Smooth muscle cell (in vitro differentiated cells): ENCODE data around the gene PPP1R36. TPM values are rescaled to one million over a fixed set of nuclear protein-coding genes. Genes with fewer than 3 reads are reported as not detected.
A peak's percentile ranks its signal among the peaks of the same experiment; 100 is the strongest.

Experiments
- DNase-seq: peaks from one replicate; lab custom pipeline; 2025; ENCODE audit not compliant: unreplicated experiment; lab: John Stamatoyannopoulos, UW
- H2AFZ ChIP-seq: fragments of 200-600 bp; sonication (generic); 2 replicates; pipeline ENCODE4 v1.6.0; 2016; ENCODE audit warnings: antibody characterized with exemption, low read depth, mild to moderate bottlenecking
- H3F3A ChIP-seq: fragments of 200-600 bp; sonication (generic); 2 replicates; pipeline ENCODE4 v1.6.0; 2017; ENCODE audit warnings: antibody characterized with exemption, low read depth
- H3K27ac ChIP-seq: fragments of 200-600 bp; sonication (generic); 2 replicates; pipeline ENCODE4 v1.5.1; 2016; ENCODE audit warnings: low read depth, mild to moderate bottlenecking
- H3K27me3 ChIP-seq: fragments of 200-600 bp; sonication (generic); 2 replicates; pipeline ENCODE4 v1.6.1; 2016; ENCODE audit warnings: low read depth, mild to moderate bottlenecking
- H3K36me3 ChIP-seq: fragments of 200-600 bp; sonication (generic); 2 replicates; pipeline ENCODE4 v1.5.1; 2016; ENCODE audit warnings: low read depth
- H3K4me1 ChIP-seq: fragments of 200-600 bp; sonication (generic); 2 replicates; pipeline ENCODE4 v1.5.1; 2016; ENCODE audit warnings: low read depth
- H3K4me2 ChIP-seq: fragments of 200-600 bp; sonication (generic); 2 replicates; pipeline ENCODE4 v1.6.0; 2016; ENCODE audit warnings: mild to moderate bottlenecking
- H3K4me3 ChIP-seq: fragments of 200-600 bp; sonication (generic); 2 replicates; pipeline ENCODE4 v1.5.1; 2016; ENCODE audit warnings: mild to moderate bottlenecking
- H3K79me2 ChIP-seq: fragments of 200-600 bp; sonication (generic); 2 replicates; pipeline ENCODE4 v1.6.0; 2016; ENCODE audit warnings: low read depth, mild to moderate bottlenecking
- H3K9ac ChIP-seq: fragments of 200-600 bp; sonication (generic); 2 replicates; pipeline ENCODE4 v1.6.0; 2016; ENCODE audit warnings: low read depth
- H3K9me3 ChIP-seq: fragments of 200-600 bp; sonication (generic); replicated peaks from 2 replicates; pipeline ENCODE4 v1.5.1; 2016; ENCODE audit warnings: low read depth
- H4K20me1 ChIP-seq: fragments of 200-600 bp; sonication (generic); 2 replicates; pipeline ENCODE4 v1.6.0; 2016; ENCODE audit warnings: low read depth
- WGBS: methylation state at CpG from one replicate; pipeline ENCODE4 v1.1.7; 2016; ENCODE audit warnings: low lambda C conversion rate; 5-methylcytosine and 5-hydroxymethylcytosine counted together
- polyA plus RNA-seq: library from polyadenylated mRNA; unstranded; fragments of >200 nt; fragmentation: Nextera tagmentation; extraction: Ambion mirVana; gene quantifications from 2 replicates; pipeline ENCODE4 v1.2.1, GENCODE V29; 2016
- total RNA-seq: library from RNA; depleted of rRNA; stranded (reverse); fragments of >200 nt; gene quantifications from 2 replicates; pipeline ENCODE4 v1.2.3, GENCODE V29; 2014
- TF ChIP-seq, protein P1 (sequence below): fragments of 200-600 bp; sonication (generic); IDR thresholded peaks from 2 replicates; pipeline ENCODE4 v1.5.1; 2017; ENCODE audit warnings: borderline replicate concordance, mild to moderate bottlenecking, antibody characterized with exemption; ENCODE audit not compliant: insufficient read depth, poor library complexity, severe bottlenecking

Gene PPP1R36
- total and polyA plus RNA-seq, 2 experiments from 2014 or later = 1.9 to 2.2 TPM

DNA sequence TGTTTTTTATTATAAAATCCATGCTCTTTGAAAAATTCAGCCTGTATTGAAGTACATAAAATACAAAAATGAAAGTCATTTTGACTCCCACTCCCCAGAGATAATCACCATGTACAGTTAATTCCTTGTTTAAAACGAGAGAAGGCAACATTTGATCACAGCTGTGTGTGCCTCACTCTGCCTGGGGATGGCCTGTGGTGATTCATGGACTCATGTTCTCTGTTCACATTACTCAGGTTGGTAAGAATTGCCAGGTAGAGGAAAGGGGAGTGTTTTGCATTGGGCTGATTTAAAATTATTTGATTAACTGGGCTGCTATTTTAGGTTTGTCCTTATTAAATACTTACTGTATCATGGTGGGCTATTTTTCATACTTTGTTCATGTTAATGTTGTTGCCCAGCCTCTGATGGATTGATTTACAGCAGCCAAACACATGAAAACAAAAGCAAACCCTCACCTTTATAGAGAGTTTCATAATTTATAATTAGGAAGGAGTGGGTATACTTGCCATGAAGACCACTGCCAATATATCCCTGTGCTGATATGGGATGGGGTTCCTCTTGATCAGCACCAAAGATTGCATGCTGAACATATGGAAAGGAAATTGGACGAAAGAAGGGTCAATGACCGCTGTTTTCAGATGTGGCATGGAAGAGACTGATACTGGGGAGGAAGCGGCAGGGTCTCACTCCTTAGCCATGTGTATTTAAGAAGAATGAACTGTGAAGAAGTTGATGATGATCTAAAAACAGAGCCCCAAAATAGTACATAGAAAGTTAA lies 42.2 kb upstream of the PPP1R36 start:
- Histone ChIP-seq H3K4me2 (peak overlapping the region; percentile 85), H4K20me1 (peaks cover 74% of the 10 kb centered on the region), H3K27ac (peak overlapping the region; percentile 100), H3K4me1 (peaks cover 32% of the 10 kb centered on the region), H3K9ac (peak overlapping the region; percentile 99), H3K27me3 (no peaks in the 10 kb centered on the region), H3K79me2 (peaks cover 79% of the 10 kb centered on the region), H3K9me3 (no peaks in the 10 kb centered on the region), H3K4me3 (peak overlapping the region; percentile 95), H2AFZ (no peak overlapping the region), H3F3A (peaks cover 15% of the 10 kb centered on the region), H3K36me3 (no peaks in the 10 kb centered on the region)
- TF ChIP-seq, protein P1, sequence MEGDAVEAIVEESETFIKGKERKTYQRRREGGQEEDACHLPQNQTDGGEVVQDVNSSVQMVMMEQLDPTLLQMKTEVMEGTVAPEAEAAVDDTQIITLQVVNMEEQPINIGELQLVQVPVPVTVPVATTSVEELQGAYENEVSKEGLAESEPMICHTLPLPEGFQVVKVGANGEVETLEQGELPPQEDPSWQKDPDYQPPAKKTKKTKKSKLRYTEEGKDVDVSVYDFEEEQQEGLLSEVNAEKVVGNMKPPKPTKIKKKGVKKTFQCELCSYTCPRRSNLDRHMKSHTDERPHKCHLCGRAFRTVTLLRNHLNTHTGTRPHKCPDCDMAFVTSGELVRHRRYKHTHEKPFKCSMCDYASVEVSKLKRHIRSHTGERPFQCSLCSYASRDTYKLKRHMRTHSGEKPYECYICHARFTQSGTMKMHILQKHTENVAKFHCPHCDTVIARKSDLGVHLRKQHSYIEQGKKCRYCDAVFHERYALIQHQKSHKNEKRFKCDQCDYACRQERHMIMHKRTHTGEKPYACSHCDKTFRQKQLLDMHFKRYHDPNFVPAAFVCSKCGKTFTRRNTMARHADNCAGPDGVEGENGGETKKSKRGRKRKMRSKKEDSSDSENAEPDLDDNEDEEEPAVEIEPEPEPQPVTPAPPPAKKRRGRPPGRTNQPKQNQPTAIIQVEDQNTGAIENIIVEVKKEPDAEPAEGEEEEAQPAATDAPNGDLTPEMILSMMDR = no peak
- DNase-seq = no peak
- WGBS = 71% methylated on average over 4 of the region's 4 CpGs

DNA sequence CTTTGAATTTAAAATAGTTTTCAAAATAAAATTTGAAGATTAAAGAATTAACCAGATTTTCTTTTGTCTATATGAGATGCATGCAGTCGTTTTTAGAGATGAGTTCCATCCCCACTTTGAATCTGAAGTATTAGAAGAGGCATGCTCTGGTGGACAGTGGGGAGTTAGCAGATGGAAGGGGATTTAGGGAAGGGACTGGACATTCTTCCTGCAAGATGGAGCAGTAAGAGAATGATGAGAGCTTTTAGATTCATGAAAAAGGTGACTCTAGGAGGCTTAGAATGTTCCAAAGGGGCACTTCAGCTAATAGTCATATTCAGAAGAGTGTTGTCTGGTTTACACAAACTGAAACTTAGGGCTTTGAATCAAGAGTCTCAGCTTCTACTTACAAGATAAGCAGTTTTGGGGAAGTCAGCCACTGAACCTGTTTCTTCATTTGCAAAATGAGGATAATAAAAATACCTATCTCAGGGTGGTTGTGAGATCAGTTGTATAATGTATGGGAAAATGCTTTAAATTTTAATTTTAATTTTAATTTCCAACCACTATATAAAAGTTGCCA lies 41.5 kb upstream of the PPP1R36 start:
- 42% methylated on average over 1 of the region's 1 CpG for WGBS
- Histone ChIP-seq H3K4me3 (peak overlapping the region; percentile 95), H3K4me1 (peaks cover 29% of the 10 kb centered on the region)

DNA sequence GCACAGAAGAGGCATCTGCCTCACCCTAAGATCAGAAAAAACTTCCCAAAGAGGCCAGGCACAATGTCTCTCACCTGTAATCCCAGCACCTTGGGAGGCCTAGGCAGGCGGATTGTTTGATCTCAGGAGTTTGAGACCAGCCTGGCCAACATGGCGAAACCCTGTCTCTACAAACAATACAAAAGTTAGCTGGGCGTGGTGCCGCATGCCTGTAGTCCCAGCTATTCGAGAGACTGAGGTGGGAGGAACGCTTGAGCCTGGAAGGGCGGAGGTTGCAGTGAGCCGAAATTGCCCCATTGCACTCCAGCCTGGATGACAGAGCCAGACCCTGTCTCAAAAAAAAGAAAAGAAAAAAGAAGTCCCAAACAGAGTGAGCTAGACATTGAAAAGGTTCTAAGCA lies 40.7 kb upstream of the PPP1R36 start:
- H4K20me1 ChIP-seq = peaks cover 89% of the 10 kb centered on the region
- H3K27ac ChIP-seq = peak overlapping the region; percentile 100
- DNase-seq = no peak
- H3K27me3 ChIP-seq = no peaks in the 10 kb centered on the region
- H3K9me3 ChIP-seq = no peaks in the 10 kb centered on the region
- H3K4me3 ChIP-seq = no peak overlapping the region
- peaks cover 29% of the 10 kb centered on the region for H3K4me1 ChIP-seq
- H3K79me2 ChIP-seq = peaks cover 94% of the 10 kb centered on the region
- TF ChIP-seq, protein P1 = no peak
- WGBS = 59% methylated on average over 8 of the region's 8 CpGs
- H3K36me3 ChIP-seq = no peaks in the 10 kb centered on the region
- H2AFZ ChIP-seq = no peak overlapping the region
- peak overlapping the region; percentile 85 for H3K4me2 ChIP-seq
- no peak overlapping the region for H3K9ac ChIP-seq
- H3F3A ChIP-seq = peaks cover 9% of the 10 kb centered on the region

More for the DNA sequence above, 41.5 kb upstream of the PPP1R36 start:
- H3F3A ChIP-seq = peaks cover 9% of the 10 kb centered on the region
- H4K20me1 ChIP-seq = peaks cover 81% of the 10 kb centered on the region
- no peaks in the 10 kb centered on the region for H3K36me3 ChIP-seq
- H3K9ac ChIP-seq = no peak overlapping the region
- DNase-seq = no peak
- H2AFZ ChIP-seq = no peak overlapping the region
- H3K4me2 ChIP-seq = peak overlapping the region; percentile 85
- TF ChIP-seq, protein P1 = no peak
- H3K27ac ChIP-seq = peak overlapping the region; percentile 100
- H3K79me2 ChIP-seq = peaks cover 86% of the 10 kb centered on the region
- no peaks in the 10 kb centered on the region for H3K27me3 ChIP-seq
- no peaks in the 10 kb centered on the region for H3K9me3 ChIP-seq
